ENCODE data around the gene ZNF281.
"Not testable (repeated sequence)": the region's sequence is repeated elsewhere in the genome, so short reads cannot be mapped to it uniquely, and the experiment has no call there.

ZNF281 gene

GRCh38 chr1:200409761-200410565 lies at the start of gene ZNF281:
TSS of gene ZNF281 (minus strand) at chr1:200410036. CDS start at chr1:200409705, 331 bp downstream.
- peak; percentile 90 to 91 for DNase-seq

GRCh38 chr1:200458780-200459179 lies 48.9 kb upstream of the ZNF281 start:
- DNase-seq = no peak

- DNase-seq = no peak
Observed at GRCh38 chr1:200457810-200458209, 48.0 kb upstream of the ZNF281 start.

GRCh38 chr1:200454425-200454824 lies 44.6 kb upstream of the ZNF281 start:
- no peak for DNase-seq

GRCh38 chr1:200453553-200453905 lies 43.7 kb upstream of the ZNF281 start:
- DNase-seq = no peak

- no peak for DNase-seq
Observed at GRCh38 chr1:200452850-200453552, 43.2 kb upstream of the ZNF281 start.

- no peak for DNase-seq
Observed at GRCh38 chr1:200448034-200448762, 38.4 kb upstream of the ZNF281 start.

- DNase-seq = no peak
Observed at GRCh38 chr1:200445213-200445612, 35.4 kb upstream of the ZNF281 start.

- no peak for DNase-seq
Observed at GRCh38 chr1:200444478-200444877, 34.6 kb upstream of the ZNF281 start.

GRCh38 chr1:200443860-200444259 lies 34.0 kb upstream of the ZNF281 start:
- no peak for DNase-seq

- no peak for DNase-seq
Observed at GRCh38 chr1:200442537-200443156, 32.8 kb upstream of the ZNF281 start.

GRCh38 chr1:200442023-200442422 lies 32.2 kb upstream of the ZNF281 start:
- DNase-seq = no peak

GRCh38 chr1:200438911-200439310 lies 29.1 kb upstream of the ZNF281 start:
- no peak for DNase-seq

GRCh38 chr1:200438413-200438812 lies 28.6 kb upstream of the ZNF281 start:
- DNase-seq = not testable (repeated sequence)

- DNase-seq = no peak
Observed at GRCh38 chr1:200437556-200438203, 27.8 kb upstream of the ZNF281 start.

GRCh38 chr1:200437088-200437487 lies 27.3 kb upstream of the ZNF281 start:
- no peak for DNase-seq

- DNase-seq = no peak
Observed at GRCh38 chr1:200436436-200436835, 26.6 kb upstream of the ZNF281 start.

GRCh38 chr1:200435200-200435780 lies 25.5 kb upstream of the ZNF281 start:
- no peak for DNase-seq

GRCh38 chr1:200433586-200433985 lies 23.8 kb upstream of the ZNF281 start:
- DNase-seq = no peak

GRCh38 chr1:200432586-200432985 lies 22.8 kb upstream of the ZNF281 start:
- DNase-seq = no peak

GRCh38 chr1:200429221-200429751 lies 19.4 kb upstream of the ZNF281 start:
- DNase-seq = no peak

All from SHP77 (cell line).